IMR-90 (cell line): ENCODE measurements around the gene KIF16B. TPM values are rescaled to one million over a fixed set of nuclear protein-coding genes. Genes with fewer than 3 reads are reported as not detected.

Experiments
- ATAC-seq: fragments of 200-7000 bp; cut with Tn5 transposase; 2 replicates; pipeline ENCODE4 v1.9.1; 2020; ENCODE audit warnings: low read depth, mild to moderate bottlenecking, moderate library complexity
- BruUV-seq: library from RNA; stranded (reverse); fragments of 400-500 nt; replicated peaks from 2 replicates; lab custom pipeline; 2021; lab: Mats Ljungman, UMichigan
- CTCF ChIA-PET: fragments of 300-600 bp; formaldehyde crosslinking; extraction: SDS; loops from one replicate; lab custom pipeline; 2021; ENCODE audit warnings: antibody characterized with exemption; lab: Yijun Ruan, JAX
- POLR2A ChIA-PET: fragments of 300-600 bp; sonication (Branson Sonifier 250); formaldehyde crosslinking; loops from one replicate; lab custom pipeline; 2022; ENCODE audit warnings: antibody characterized with exemption; ENCODE audit not compliant: unreplicated experiment; lab: Charles Lee
- DNase-seq: peaks from one replicate; pipeline ENCODE4 v3.0.0; 2013
- H2AFZ ChIP-seq: replicated peaks from 2 replicates; pipeline ENCODE3; 2013; ENCODE audit warnings: low read length, mild to moderate bottlenecking; ENCODE audit not compliant: poor library complexity
- H2AK5ac ChIP-seq: 2 replicates; pipeline ENCODE4 v1.6.1; 2013; ENCODE audit warnings: low read depth, low read length, inconsistent platforms
- H2AK9ac ChIP-seq: replicated peaks from 2 replicates; pipeline ENCODE3; 2013; ENCODE audit warnings: mild to moderate bottlenecking, low read depth, low read length, moderate library complexity; ENCODE audit not compliant: poor library complexity
- H2BK120ac ChIP-seq: 2 replicates; pipeline ENCODE4 v1.6.1; 2013; ENCODE audit warnings: low read depth, low read length, inconsistent platforms
- H2BK15ac ChIP-seq: 3 replicates; pipeline ENCODE4 v1.6.1; 2013; ENCODE audit warnings: low read depth, low read length, inconsistent platforms
- H2BK20ac ChIP-seq: 2 replicates; pipeline ENCODE4 v1.6.1; 2013; ENCODE audit warnings: low read depth, mild to moderate bottlenecking, inconsistent platforms, low read length, moderate library complexity
- H2BK5ac ChIP-seq: 2 replicates; pipeline ENCODE4 v1.6.1; 2013; ENCODE audit warnings: mild to moderate bottlenecking, low read depth, low read length, inconsistent platforms; ENCODE audit not compliant: poor library complexity, severe bottlenecking
- H3K14ac ChIP-seq: replicated peaks from 2 replicates; pipeline ENCODE4 v1.6.1; 2013; ENCODE audit warnings: low read depth, low read length, inconsistent platforms
- H3K18ac ChIP-seq: 2 replicates; pipeline ENCODE4 v1.6.1; 2013; ENCODE audit warnings: low read depth, low read length, control low read depth
- H3K23ac ChIP-seq: 2 replicates; pipeline ENCODE4 v1.6.1; 2013; ENCODE audit warnings: low read depth, low read length, inconsistent platforms
- H3K27ac ChIP-seq: 2 replicates; pipeline ENCODE4 v1.5.1; 2013; ENCODE audit warnings: mild to moderate bottlenecking, control low read depth, low read length; ENCODE audit not compliant: insufficient read depth
- H3K27me3 ChIP-seq: 2 replicates; pipeline ENCODE4 v1.6.1; 2013; ENCODE audit warnings: low read length; ENCODE audit not compliant: control insufficient read depth, insufficient read depth
- H3K36me3 ChIP-seq: 2 replicates; pipeline ENCODE4 v1.6.1; 2013; ENCODE audit warnings: low read length, mixed read lengths; ENCODE audit not compliant: control insufficient read depth, insufficient read depth
- H3K4ac ChIP-seq: 2 replicates; pipeline ENCODE4 v1.6.1; 2013; ENCODE audit warnings: low read depth, low read length, inconsistent platforms
- H3K4me1 ChIP-seq: 2 replicates; pipeline ENCODE4 v1.6.1; 2013; ENCODE audit warnings: low read length, mixed read lengths; ENCODE audit not compliant: control insufficient read depth, insufficient read depth
- H3K4me2 ChIP-seq: 2 replicates; pipeline ENCODE4 v1.6.1; 2013; ENCODE audit warnings: low read depth, mild to moderate bottlenecking, control low read depth, low read length, moderate library complexity
- H3K4me3 ChIP-seq: 2 replicates; pipeline ENCODE4 v1.5.1; 2013; ENCODE audit warnings: low read depth, mild to moderate bottlenecking, control low read depth, low read length, moderate library complexity; ENCODE audit not compliant: insufficient read depth
- H3K56ac ChIP-seq: 2 replicates; pipeline ENCODE4 v1.6.1; 2013; ENCODE audit warnings: low read length, inconsistent platforms; ENCODE audit not compliant: insufficient read depth; ENCODE audit errors: extremely low read depth
- H3K79me1 ChIP-seq, 2 experiments: 2 replicates each; pipeline ENCODE4 v1.6.1; 2013; ENCODE audit warnings: low read length in 2 of 2, inconsistent platforms in 1 of 2, low read depth in 1 of 2
- H3K9ac ChIP-seq: 2 replicates; pipeline ENCODE4 v1.6.1; 2013; ENCODE audit warnings: low read depth, low read length, control low read depth
- H3K9me1 ChIP-seq: 2 replicates; pipeline ENCODE4 v1.6.1; 2013; ENCODE audit warnings: low read length, inconsistent platforms; ENCODE audit not compliant: insufficient read depth
- H3K9me3 ChIP-seq: 2 replicates; pipeline ENCODE4 v1.6.1; 2013; ENCODE audit warnings: low read length; ENCODE audit not compliant: control insufficient read depth, insufficient read depth
- H4K20me1 ChIP-seq: 2 replicates; pipeline ENCODE4 v1.6.1; 2013; ENCODE audit warnings: low read length, inconsistent platforms; ENCODE audit not compliant: insufficient read depth
- H4K5ac ChIP-seq: 2 replicates; pipeline ENCODE4 v1.6.1; 2013; ENCODE audit warnings: mild to moderate bottlenecking, low read depth, low read length, control low read depth
- H4K8ac ChIP-seq, 2 experiments: 2 replicates each; pipeline ENCODE4 v1.6.1; 2013; ENCODE audit warnings: low read depth in 2 of 2, low read length in 2 of 2, control low read depth in 1 of 2, inconsistent platforms in 1 of 2
- H4K91ac ChIP-seq: 2 replicates; pipeline ENCODE4 v1.6.1; 2013; ENCODE audit warnings: low read depth, low read length, inconsistent platforms; ENCODE audit not compliant: insufficient read depth
- BHLHE40 ChIP-seq: fragments of 150-350 bp; IDR thresholded peaks from 2 replicates; pipeline ENCODE4 v1.6.1; 2016; ENCODE audit warnings: mild to moderate bottlenecking, low read depth, low read length
- CEBPB ChIP-seq: IDR thresholded peaks from 2 replicates; pipeline ENCODE4 v1.6.1; 2012; ENCODE audit warnings: low read depth, low read length, improper control_type of control experiment
- CHD1 ChIP-seq: IDR thresholded peaks from 2 replicates; pipeline ENCODE4 v1.6.1; 2012; ENCODE audit warnings: low read depth, low read length, improper control_type of control experiment
- CTCF ChIP-seq: conservative IDR thresholded peaks from 2 replicates; pipeline ENCODE4 v1.5.1; 2012; ENCODE audit warnings: mild to moderate bottlenecking, low read depth, low read length, improper control_type of control experiment
- FOS ChIP-seq: fragments of 150-350 bp; IDR thresholded peaks from 2 replicates; pipeline ENCODE4 v1.6.1; 2016; ENCODE audit warnings: low read depth, low read length
- MAZ ChIP-seq: IDR thresholded peaks from 2 replicates; pipeline ENCODE4 v1.6.1; 2012; ENCODE audit warnings: low read depth, mild to moderate bottlenecking, low read length, improper control_type of control experiment, moderate library complexity, borderline replicate concordance
- MXI1 ChIP-seq: IDR thresholded peaks from 2 replicates; pipeline ENCODE4 v1.6.1; 2012; ENCODE audit warnings: low read depth, mild to moderate bottlenecking, low read length, moderate library complexity, borderline replicate concordance
- NFE2L2 ChIP-seq: fragments of 150-350 bp; IDR thresholded peaks from 2 replicates; pipeline ENCODE4 v1.6.1; 2016; ENCODE audit warnings: low read depth, mild to moderate bottlenecking, low read length
- POLR2A ChIP-seq: IDR thresholded peaks from 2 replicates; pipeline ENCODE4 v1.6.1; 2012; ENCODE audit warnings: mild to moderate bottlenecking, low read depth, low read length
- RAD21 ChIP-seq: IDR thresholded peaks from 2 replicates; pipeline ENCODE4 v1.6.1; 2012; ENCODE audit warnings: low read length, improper control_type of control experiment
- RCOR1 ChIP-seq: IDR thresholded peaks from 2 replicates; pipeline ENCODE4 v1.6.1; 2012; ENCODE audit warnings: mild to moderate bottlenecking, low read length, improper control_type of control experiment; ENCODE audit not compliant: insufficient replicate concordance
- RFX5 ChIP-seq: IDR thresholded peaks from 2 replicates; pipeline ENCODE4 v1.8.0; 2012; ENCODE audit warnings: low read depth, mild to moderate bottlenecking, low read length, moderate library complexity
- USF2 ChIP-seq: fragments of 150-350 bp; IDR thresholded peaks from 2 replicates; pipeline ENCODE4 v1.6.1; 2017; ENCODE audit warnings: mild to moderate bottlenecking, antibody characterized with exemption, low read length, low read depth
- WGBS, 2 experiments: methylation state at CpG; one replicate each; pipeline versions ENCODE4 v1.1.5 to v1.1.7; 2013; ENCODE audit warnings: missing lambda C conversion rate in 2 of 2; ENCODE audit not compliant: insufficient read length in 1 of 2; ENCODE audit errors: extremely low coverage in 2 of 2; 5-methylcytosine and 5-hydroxymethylcytosine counted together
- dilution Hi-C: fragments of 300-500 bp; cut with HindIII; formaldehyde crosslinking; loops from one replicate; pipeline ENCODE4 v1.14.3; 2018; ENCODE audit warnings: low sequenced_read_pairs; ENCODE audit not compliant: unreplicated experiment
- in situ Hi-C: fragments of 300-500 bp; cut with MboI; formaldehyde crosslinking; loops from 3 replicates; pipeline ENCODE4 v1.14.3; 2019; ENCODE audit warnings: low sequenced_read_pairs, inconsistent platforms, mixed read lengths
- intact Hi-C: fragments of 100-400 bp; cut with micrococcal nuclease; formaldehyde crosslinking; loops from 2 replicates; pipeline ENCODE4 v1.10.0; 2022
- polyA plus RNA-seq, 3 experiments: library from polyadenylated mRNA; depleted of rRNA; stranded (reverse); fragments of >200 nt; gene quantifications; 2 replicates each; pipeline ENCODE4 v1.2.3, GENCODE V29; 2012; ENCODE audit warnings: low replicate concordance in 1 of 3
- total RNA-seq: library from RNA; depleted of rRNA; stranded (reverse); fragments of >200 nt; gene quantifications from 2 replicates; pipeline ENCODE4 v1.2.3, GENCODE V29; 2012

Gene KIF16B
- total and polyA plus RNA-seq, 2 of the 4 experiments (the other 2 are of a cell fraction) = 4.7 to 10.0 TPM

GRCh38 chr20:16428112-16428511, 145.1 kb downstream of the KIF16B start:
- Histone ChIP-seq H3K9me3 (no peaks in the 10 kb centered on the region), H4K91ac (no peak overlapping the region), H2BK20ac (no peak overlapping the region), H3K27me3 (no peaks in the 10 kb centered on the region), H2BK5ac (no peak overlapping the region), H3K56ac (no peak overlapping the region), H2BK15ac (no peak overlapping the region), H3K4me3 (no peak overlapping the region), H4K5ac (no peak overlapping the region), H3K14ac (no peak overlapping the region), H2AK5ac (no peak overlapping the region), H4K20me1 (no peaks in the 10 kb centered on the region), H3K4me1 (no peaks in the 10 kb centered on the region), H3K79me1 (no peaks in the 10 kb centered on the region), H3K4ac (no peak overlapping the region), H2AK9ac (no peak overlapping the region), H3K18ac (no peak overlapping the region), H3K9me1 (0 out of 2 replicates have a peak, but pooled peaks cover 4% of the 10 kb centered on the region), H3K23ac (no peak overlapping the region), H3K36me3 (peaks cover 13% of the 10 kb centered on the region), H3K9ac (no peak overlapping the region), H2AFZ (no peak overlapping the region), H3K4me2 (no peak overlapping the region), H4K8ac (no peak overlapping the region), H2BK120ac (no peak overlapping the region), H3K27ac (no peak overlapping the region)
- TF ChIP-seq RAD21 (no peak), RCOR1 (no peak), FOS (no peak), RFX5 (no peak), CTCF (no peak), CEBPB (no peak), USF2 (no peak), MAZ (no peak), NFE2L2 (no peak), MXI1 (no peak), BHLHE40 (no peak), POLR2A (no peak), CHD1 (no peak)
- no peak for ATAC-seq
- ChIA-PET POLR2A (no interaction called here), CTCF (no interaction called here)
- no TSS peak for BruUV-seq
- intact Hi-C loops (no loop called here), dilution Hi-C loops (no loop called here), in situ Hi-C loops (no loop called here)
- no CpG with 5 or more reads among the region's 1 CpG for WGBS, 2 experiments
- DNase-seq = no peak
